GM18907 (cell line): Measurements from ENCODE around the gene BRMS1.
"Not testable (repeated sequence)": the region's sequence is repeated elsewhere in the genome, so short reads cannot be mapped to it uniquely, and the experiment has no call there.

Experiments used
- ATAC-seq: cut with Tn5 transposase; IDR thresholded peaks from one replicate; pipeline ENCODE4 v1.9.1; 2021; ENCODE audit warnings: mild to moderate bottlenecking, moderate library complexity; ENCODE audit not compliant: unreplicated experiment

BRMS1 gene

GRCh38 chr11:66326261-66327111 is 18.4 kb downstream of the BRMS1 start:
- no peak for ATAC-seq

- ATAC-seq, result no peak
Measured at GRCh38 chr11:66325263-66325671, 19.6 kb downstream of the BRMS1 start.

- ATAC-seq, result no peak
Measured at GRCh38 chr11:66324664-66325063, 20.2 kb downstream of the BRMS1 start.

GRCh38 chr11:66323684-66324083 is 21.2 kb downstream of the BRMS1 start:
- no peak for ATAC-seq

- ATAC-seq, result no peak
Measured at GRCh38 chr11:66322732-66323427, 22.0 kb downstream of the BRMS1 start.

- ATAC-seq, result no peak
Measured at GRCh38 chr11:66321606-66322005, 23.3 kb downstream of the BRMS1 start.

GRCh38 chr11:66320748-66321147 is 24.2 kb downstream of the BRMS1 start:
- not testable (repeated sequence) for ATAC-seq

GRCh38 chr11:66320289-66320688 is 24.6 kb downstream of the BRMS1 start:
- not testable (repeated sequence) for ATAC-seq

GRCh38 chr11:66318600-66318970 is 26.3 kb downstream of the BRMS1 start:
- no peak for ATAC-seq

GRCh38 chr11:66317723-66318599 is 26.9 kb downstream of the BRMS1 start:
- no peak for ATAC-seq

GRCh38 chr11:66317322-66317722 is 27.6 kb downstream of the BRMS1 start:
- ATAC-seq, result no peak

GRCh38 chr11:66316849-66317251 is 28.1 kb downstream of the BRMS1 start, which contains the start of gene CD248:
Gene CD248, minus strand, starts transcription at chr11:66317044. Its CDS starts 17 bp downstream, at chr11:66317027.
- no peak for ATAC-seq

- no peak for ATAC-seq
Measured at GRCh38 chr11:66315921-66316811, 28.7 kb downstream of the BRMS1 start.

- no peak for ATAC-seq
Measured at GRCh38 chr11:66315498-66315885, 29.4 kb downstream of the BRMS1 start.

- ATAC-seq, result no peak
Measured at GRCh38 chr11:66314561-66315497, 30.1 kb downstream of the BRMS1 start.

- ATAC-seq, result no peak
Measured at GRCh38 chr11:66314186-66314501, 30.8 kb downstream of the BRMS1 start.

- no peak for ATAC-seq
Measured at GRCh38 chr11:66313321-66314185, 31.4 kb downstream of the BRMS1 start.
